Measurements from ENCODE around the gene ACTA2. TPM values are rescaled to one million over a fixed set of nuclear protein-coding genes. Genes with fewer than 3 reads are reported as not detected.

ACTA2 gene
- total RNA-seq, 6 experiments from 2014 or later = 15.0 to 127 (median 80.7) TPM

- no peak overlapping the region for H3K4me3 ChIP-seq
- intact Hi-C loops (cut with DNase I) = no loop called here
- H3K36me3 ChIP-seq = no peaks in the 10 kb centered on the region
- DNase-seq = no peak
- 21% methylated on average over 5 of the region's 5 CpGs for WGBS (ENCODE audit: insufficient coverage, low coverage, low lambda C conversion rate, missing lambda C conversion rate)
- TF ChIP-seq POLR2A (IDR thresholded peaks at IDR 0.05) = no peak
- TF ChIP-seq CTCF (IDR thresholded peaks at IDR 0.05) = no peak
- H3K27me3 ChIP-seq = no peaks in the 10 kb centered on the region
- no peaks in the 10 kb centered on the region for H3K9me3 ChIP-seq
- peak in 2 of 4 donors; percentile 18 to 27 for ATAC-seq
- peaks cover 0 to 28% (median 10%) of the 10 kb centered on the region in 4 donors for H3K4me1 ChIP-seq
- peak overlapping the region in 2 of 3 donors; percentile 10 to 32 for H3K27ac ChIP-seq
These were observed 18.9 kb upstream of the ACTA2 start for GRCh38 chr10:88971221-88972061.

GRCh38 chr10:88968391-88968790, 15.8 kb upstream of the ACTA2 start:
- H3K27me3 ChIP-seq = no peaks in the 10 kb centered on the region
- no peak for DNase-seq
- intact Hi-C loops (cut with DNase I) = no loop called here
- H3K36me3 ChIP-seq = no peaks in the 10 kb centered on the region
- no peak for ATAC-seq
- H3K4me3 ChIP-seq = no peak overlapping the region
- TF ChIP-seq POLR2A (IDR thresholded peaks at IDR 0.05) = no peak
- no peak for TF ChIP-seq CTCF (IDR thresholded peaks at IDR 0.05)
- H3K9me3 ChIP-seq = no peaks in the 10 kb centered on the region
- H3K27ac ChIP-seq = no peak overlapping the region
- H3K4me1 ChIP-seq = peaks cover 0 to 15% (median 3%) of the 10 kb centered on the region in 4 donors
- 64% methylated on average over 2 of the region's 2 CpGs for WGBS (ENCODE audit: insufficient coverage, low coverage, low lambda C conversion rate, missing lambda C conversion rate)

- no peaks in the 10 kb centered on the region for H3K9me3 ChIP-seq
- intact Hi-C loops (cut with DNase I) = no loop called here
- DNase-seq = no peak
- H3K4me1 ChIP-seq = peaks cover 0 to 9% (median under 1%) of the 10 kb centered on the region in 4 donors
- no peak for TF ChIP-seq CTCF (IDR thresholded peaks at IDR 0.05)
- no peak for TF ChIP-seq POLR2A (IDR thresholded peaks at IDR 0.05)
- WGBS (ENCODE audit: insufficient coverage, low coverage, low lambda C conversion rate, missing lambda C conversion rate) = 37% methylated on average over 3 of the region's 3 CpGs
- H3K4me3 ChIP-seq = no peak overlapping the region
- no peak overlapping the region for H3K27ac ChIP-seq
- no peaks in the 10 kb centered on the region for H3K36me3 ChIP-seq
- H3K27me3 ChIP-seq = no peaks in the 10 kb centered on the region
- peak; percentile 41 to 67 (median 50) for ATAC-seq
These were observed 14.2 kb upstream of the ACTA2 start for GRCh38 chr10:88966797-88967196.

- Histone ChIP-seq H3K4me1 (no peaks in the 10 kb centered on the region), H3K27ac (no peak overlapping the region), H3K36me3 (no peaks in the 10 kb centered on the region), H3K4me3 (no peak overlapping the region), H3K9me3 (no peaks in the 10 kb centered on the region), H3K27me3 (no peaks in the 10 kb centered on the region)
- DNase-seq (no peak), ATAC-seq (no peak)
- intact Hi-C loops (cut with DNase I) = no loop called here
- TF ChIP-seq CTCF (IDR thresholded peaks at IDR 0.05) = no peak
- no peak for TF ChIP-seq POLR2A (IDR thresholded peaks at IDR 0.05)
- 50% methylated on average over 3 of the region's 3 CpGs for WGBS (ENCODE audit: insufficient coverage, low coverage, low lambda C conversion rate, missing lambda C conversion rate)
These were observed 12.4 kb upstream of the ACTA2 start for GRCh38 chr10:88964869-88965415.
